HS-27A (cell line): ENCODE results near the gene ZCCHC7.

Experiments
- DNase-seq: peaks from one replicate; pipeline ENCODE4 v3.0.0-alpha.2; 2012; ENCODE audit warnings: low read depth, missing footprints

The ZCCHC7 gene

GRCh38 chr9:37407468-37407867, 287.1 kb downstream of the ZCCHC7 start:
- no peak for DNase-seq
